HCT116 (cell line): Measurements from ENCODE around the gene TH.

ENCODE experiments used
- CTCF ChIP-seq, 3 experiments: fragments of 200-600 bp in 1 of 3; sonication (generic) in 1 of 3; IDR thresholded peaks in 2 of 3; conservative IDR thresholded peaks in 1 of 3; 2 replicates each; pipeline ENCODE4 v1.5.1; 2012 to 2017; ENCODE audit warnings: low read depth in 2 of 3, low read length in 2 of 3, antibody characterized with exemption in 1 of 3, borderline replicate concordance in 1 of 3, control low read depth in 1 of 3, mild to moderate bottlenecking in 1 of 3, mixed read lengths in 1 of 3, mixed run types in 1 of 3, moderate library complexity in 1 of 3; ENCODE audit not compliant: insufficient read depth in 1 of 3
- RAD21 ChIP-seq: IDR thresholded peaks from 2 replicates; pipeline ENCODE4 v1.6.1; 2012; ENCODE audit warnings: low read depth, mild to moderate bottlenecking

DNA sequence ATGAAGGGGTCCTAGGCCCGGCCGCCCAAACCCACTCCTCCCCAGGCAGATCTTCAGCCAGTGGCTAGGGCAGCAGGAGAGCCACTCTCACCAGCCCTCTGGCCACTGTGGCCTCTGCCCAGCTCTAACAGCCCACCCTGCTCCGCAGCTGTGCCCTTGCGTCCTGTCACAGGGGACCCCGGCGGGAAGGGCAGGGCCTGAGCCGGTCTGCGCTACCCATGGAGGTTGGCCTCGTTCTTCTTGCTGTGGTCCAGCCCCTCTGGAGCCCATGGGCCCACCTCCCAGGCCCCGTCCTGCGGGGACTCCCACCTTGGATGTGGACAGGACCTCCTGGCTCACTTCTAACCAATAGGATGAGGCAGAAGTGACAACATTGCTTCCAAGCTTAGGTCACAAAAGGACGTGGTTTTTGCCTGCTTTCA is 38.3 kb upstream of the TH start:
- TF ChIP-seq RAD21 (no peak), CTCF (IDR thresholded peaks at IDR 0.05 in 2 of 3, conservative IDR thresholded peaks at IDR 0.05 in 1 of 3; ENCODE audit: borderline replicate concordance in 1 of 3, insufficient read depth in 1 of 3, low read depth in 2 of 3, low read length in 2 of 3) (no peak)
